ENCODE results near the gene KLHL30.

- TF ChIP-seq, protein P1, sequence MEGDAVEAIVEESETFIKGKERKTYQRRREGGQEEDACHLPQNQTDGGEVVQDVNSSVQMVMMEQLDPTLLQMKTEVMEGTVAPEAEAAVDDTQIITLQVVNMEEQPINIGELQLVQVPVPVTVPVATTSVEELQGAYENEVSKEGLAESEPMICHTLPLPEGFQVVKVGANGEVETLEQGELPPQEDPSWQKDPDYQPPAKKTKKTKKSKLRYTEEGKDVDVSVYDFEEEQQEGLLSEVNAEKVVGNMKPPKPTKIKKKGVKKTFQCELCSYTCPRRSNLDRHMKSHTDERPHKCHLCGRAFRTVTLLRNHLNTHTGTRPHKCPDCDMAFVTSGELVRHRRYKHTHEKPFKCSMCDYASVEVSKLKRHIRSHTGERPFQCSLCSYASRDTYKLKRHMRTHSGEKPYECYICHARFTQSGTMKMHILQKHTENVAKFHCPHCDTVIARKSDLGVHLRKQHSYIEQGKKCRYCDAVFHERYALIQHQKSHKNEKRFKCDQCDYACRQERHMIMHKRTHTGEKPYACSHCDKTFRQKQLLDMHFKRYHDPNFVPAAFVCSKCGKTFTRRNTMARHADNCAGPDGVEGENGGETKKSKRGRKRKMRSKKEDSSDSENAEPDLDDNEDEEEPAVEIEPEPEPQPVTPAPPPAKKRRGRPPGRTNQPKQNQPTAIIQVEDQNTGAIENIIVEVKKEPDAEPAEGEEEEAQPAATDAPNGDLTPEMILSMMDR (IDR thresholded peaks at IDR 0.05): peak in 1 of 4 experiments; percentile 4
- TF ChIP-seq POLR2AphosphoS5 (IDR thresholded peaks at IDR 0.05): no peak
Measured at GRCh38 chr2:238106698-238107524, 31.6 kb upstream of the KLHL30 start.
